Activated T-helper 17 cell treated with anti-CD3 and anti-CD28 coated beads, Interleukin-2, amount 50 U/mL, for 72 hours (primary cell): ENCODE data around the gene CRTC1. TPM values are rescaled to one million over a fixed set of nuclear protein-coding genes. Genes with fewer than 3 reads are reported as not detected.
"Not testable (repeated sequence)": the region's sequence is repeated elsewhere in the genome, so short reads cannot be mapped to it uniquely, and the experiment has no call there.

ENCODE experiments used
- ATAC-seq: fragments of 150-1000 bp; cut with Tn5 transposase; replicated peaks from 2 replicates; pipeline ENCODE4 v1.10.0; 2021; ENCODE audit warnings: mild to moderate bottlenecking, moderate library complexity
- H3K27ac Mint-ChIP-seq: one replicate; pipeline ENCODE4 v1.8.0; 2022; ENCODE audit warnings: mixed read lengths
- H3K27me3 Mint-ChIP-seq: one replicate; pipeline ENCODE4 v1.8.0; 2022; ENCODE audit warnings: mixed read lengths
- H3K36me3 Mint-ChIP-seq: one replicate; pipeline ENCODE4 v1.8.0; 2022; ENCODE audit warnings: low read depth, mild to moderate bottlenecking, mixed read lengths
- H3K4me1 Mint-ChIP-seq: one replicate; pipeline ENCODE4 v1.8.0; 2022; ENCODE audit warnings: mixed read lengths
- H3K4me3 Mint-ChIP-seq: one replicate; pipeline ENCODE4 v1.8.0; 2022; ENCODE audit warnings: mild to moderate bottlenecking, mixed read lengths
- H3K9me3 Mint-ChIP-seq: one replicate; pipeline ENCODE4 v1.8.0; 2022; ENCODE audit warnings: mixed read lengths
- total RNA-seq, 2 donors: library from RNA; stranded (reverse); gene quantifications; one replicate each; pipeline ENCODE4 v1.2.3, GENCODE V29; 2022

The CRTC1 gene
- total RNA-seq, 2 donors from 2014 or later, result 7.8 to 13.6 TPM

DNA sequence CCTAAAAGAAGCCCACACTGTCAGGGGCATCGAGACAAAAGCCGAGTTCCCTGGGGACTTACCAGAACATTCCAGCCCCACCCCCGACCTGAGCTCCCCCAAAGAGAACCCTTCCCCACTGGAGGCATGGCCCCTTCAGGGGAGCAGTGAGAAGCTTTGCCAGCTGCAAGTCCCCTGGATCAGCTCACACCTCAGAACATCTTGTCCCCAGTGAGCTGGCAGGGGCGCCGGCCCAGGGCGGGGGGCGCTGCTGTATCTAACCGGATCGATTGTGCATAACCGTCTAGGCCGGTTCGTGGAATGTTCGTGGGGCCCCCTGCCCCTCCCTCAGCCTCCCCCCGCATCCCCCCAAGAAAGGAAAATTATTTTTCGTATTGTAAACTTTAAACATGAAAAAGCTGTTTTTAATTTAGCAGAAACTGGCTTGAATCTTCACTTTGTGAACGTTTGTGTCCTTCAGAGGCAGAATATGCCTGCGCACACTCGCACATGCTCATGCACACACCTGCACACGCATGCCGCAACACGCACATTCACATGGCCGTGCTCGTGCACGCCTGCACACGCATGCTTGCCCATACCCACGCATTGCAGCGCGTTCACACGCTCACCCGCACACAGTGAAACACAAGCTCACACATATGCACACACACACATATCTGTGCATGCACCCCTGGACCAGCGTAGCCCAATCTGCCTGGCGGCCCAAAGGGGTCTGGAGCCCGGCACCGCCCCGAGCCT lies 12.0 kb upstream of the CRTC1 start:
- no peaks in the 10 kb centered on the region for H3K9me3 Mint-ChIP-seq
- H3K36me3 Mint-ChIP-seq, result peaks cover 18% of the 10 kb centered on the region
- H3K27me3 Mint-ChIP-seq, result no peaks in the 10 kb centered on the region
- no peak overlapping the region for H3K27ac Mint-ChIP-seq
- ATAC-seq, result no peak
- H3K4me3 Mint-ChIP-seq, result no peak overlapping the region
- H3K4me1 Mint-ChIP-seq, result no peaks in the 10 kb centered on the region

GRCh38 chr19:18672044-18672451 lies 11.4 kb upstream of the CRTC1 start:
- Mint-ChIP-seq H3K4me1 (no peaks in the 10 kb centered on the region), H3K27me3 (no peaks in the 10 kb centered on the region), H3K9me3 (no peaks in the 10 kb centered on the region), H3K36me3 (peaks cover 18% of the 10 kb centered on the region), H3K27ac (no peak overlapping the region), H3K4me3 (no peak overlapping the region)
- no peak for ATAC-seq

GRCh38 chr19:18672606-18673337 lies 10.7 kb upstream of the CRTC1 start:
- no peak overlapping the region for H3K4me3 Mint-ChIP-seq
- H3K27me3 Mint-ChIP-seq, result no peaks in the 10 kb centered on the region
- H3K9me3 Mint-ChIP-seq, result no peaks in the 10 kb centered on the region

GRCh38 chr19:18674616-18675015 lies 8.9 kb upstream of the CRTC1 start:
- no peak overlapping the region for H3K27ac Mint-ChIP-seq
- ATAC-seq, result no peak
- H3K9me3 Mint-ChIP-seq, result no peaks in the 10 kb centered on the region
- H3K36me3 Mint-ChIP-seq, result peaks cover 8% of the 10 kb centered on the region
- peaks cover 4% of the 10 kb centered on the region for H3K27me3 Mint-ChIP-seq
- H3K4me3 Mint-ChIP-seq, result no peak overlapping the region
- no peaks in the 10 kb centered on the region for H3K4me1 Mint-ChIP-seq

More at GRCh38 chr19:18672606-18673337, 10.7 kb upstream of the CRTC1 start:
- Mint-ChIP-seq H3K4me1 (no peaks in the 10 kb centered on the region), H3K36me3 (peaks cover 12% of the 10 kb centered on the region), H3K27ac (no peak overlapping the region)
- ATAC-seq, result no peak

- H3K27me3 Mint-ChIP-seq, result peaks cover 4% of the 10 kb centered on the region
- no peaks in the 10 kb centered on the region for H3K9me3 Mint-ChIP-seq
- no peaks in the 10 kb centered on the region for H3K36me3 Mint-ChIP-seq
- no peak for ATAC-seq
- H3K27ac Mint-ChIP-seq, result no peak overlapping the region
- no peaks in the 10 kb centered on the region for H3K4me1 Mint-ChIP-seq
- no peak overlapping the region for H3K4me3 Mint-ChIP-seq
Measured at GRCh38 chr19:18675779-18676178, 7.7 kb upstream of the CRTC1 start.

DNA sequence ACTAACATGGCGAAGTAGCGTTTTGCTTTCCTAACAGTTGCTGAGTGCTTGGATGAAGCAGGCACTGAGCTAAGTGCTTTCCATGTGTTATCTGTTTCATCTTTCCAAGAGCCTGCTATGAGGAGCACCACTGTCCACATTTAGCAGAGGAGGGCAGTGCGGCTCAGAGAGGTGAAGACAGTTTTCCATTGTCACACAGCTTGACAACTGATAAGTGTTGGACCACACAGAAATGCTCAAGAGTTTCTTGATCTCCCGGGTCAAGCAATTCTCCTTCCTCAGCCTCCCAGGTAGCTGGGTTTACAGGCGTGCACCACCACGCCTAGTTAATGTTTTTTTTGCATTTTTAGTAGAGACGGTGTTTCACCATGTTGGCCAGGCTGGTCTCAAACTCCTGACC lies 6.8 kb upstream of the CRTC1 start:
- Mint-ChIP-seq H3K4me3 (no peak overlapping the region), H3K27ac (no peak overlapping the region), H3K4me1 (no peaks in the 10 kb centered on the region), H3K9me3 (no peaks in the 10 kb centered on the region), H3K27me3 (peaks cover 4% of the 10 kb centered on the region), H3K36me3 (no peaks in the 10 kb centered on the region)
- no peak for ATAC-seq

- no peak for ATAC-seq
- Mint-ChIP-seq H3K27me3 (peaks cover 4% of the 10 kb centered on the region), H3K27ac (no peak overlapping the region), H3K36me3 (no peaks in the 10 kb centered on the region), H3K4me1 (no peaks in the 10 kb centered on the region), H3K4me3 (no peak overlapping the region), H3K9me3 (no peaks in the 10 kb centered on the region)
Measured at GRCh38 chr19:18677156-18677555, 6.3 kb upstream of the CRTC1 start.

DNA sequence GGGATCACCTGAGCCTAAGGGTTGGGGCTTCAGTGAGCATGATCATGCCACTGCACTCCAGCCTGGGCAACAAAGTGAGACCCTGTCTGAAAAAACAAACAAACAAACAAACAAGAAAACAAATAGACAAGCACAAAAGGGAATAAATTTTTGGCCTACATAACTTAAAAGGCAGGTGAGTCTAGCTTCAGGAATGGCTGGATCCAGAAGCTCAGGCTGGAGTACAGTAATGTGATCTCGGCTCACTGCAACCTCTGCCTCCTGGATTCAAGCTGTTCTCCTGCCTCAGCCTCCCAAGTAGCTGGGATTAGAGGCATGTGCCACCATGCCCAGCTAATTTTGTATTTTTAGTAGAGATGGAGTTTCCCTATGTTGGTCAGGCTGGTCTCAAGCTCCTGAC lies 3.3 kb upstream of the CRTC1 start:
- ATAC-seq, H3K27ac Mint-ChIP-seq, H3K27me3 Mint-ChIP-seq, H3K36me3 Mint-ChIP-seq, H3K4me3 Mint-ChIP-seq, H3K9me3 Mint-ChIP-seq, H3K4me1 Mint-ChIP-seq: not testable (repeated sequence)

DNA sequence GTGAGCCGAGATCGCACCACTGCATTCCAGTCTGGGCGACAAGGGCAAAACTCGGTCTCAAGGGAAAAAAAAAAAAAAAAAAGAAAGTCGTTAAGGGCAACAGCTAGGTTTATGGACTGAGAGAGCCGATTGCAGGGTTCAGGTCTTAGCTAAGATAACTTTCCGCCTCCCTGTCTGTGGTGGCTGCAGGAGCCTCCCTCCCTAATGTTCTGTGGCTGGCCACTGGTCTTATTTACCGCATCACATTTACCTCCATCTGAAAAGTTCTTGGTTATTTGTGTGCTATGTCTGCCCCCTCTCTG lies 722 bp upstream of the CRTC1 start:
- H3K4me1 Mint-ChIP-seq, result peaks cover 5% of the 10 kb centered on the region
- peaks cover 4% of the 10 kb centered on the region for H3K27me3 Mint-ChIP-seq
- H3K27ac Mint-ChIP-seq, result peak overlapping the region; percentile 87
- H3K4me3 Mint-ChIP-seq, result peak overlapping the region; percentile 91
- H3K9me3 Mint-ChIP-seq, result no peaks in the 10 kb centered on the region
- no peaks in the 10 kb centered on the region for H3K36me3 Mint-ChIP-seq
- no peak for ATAC-seq

DNA sequence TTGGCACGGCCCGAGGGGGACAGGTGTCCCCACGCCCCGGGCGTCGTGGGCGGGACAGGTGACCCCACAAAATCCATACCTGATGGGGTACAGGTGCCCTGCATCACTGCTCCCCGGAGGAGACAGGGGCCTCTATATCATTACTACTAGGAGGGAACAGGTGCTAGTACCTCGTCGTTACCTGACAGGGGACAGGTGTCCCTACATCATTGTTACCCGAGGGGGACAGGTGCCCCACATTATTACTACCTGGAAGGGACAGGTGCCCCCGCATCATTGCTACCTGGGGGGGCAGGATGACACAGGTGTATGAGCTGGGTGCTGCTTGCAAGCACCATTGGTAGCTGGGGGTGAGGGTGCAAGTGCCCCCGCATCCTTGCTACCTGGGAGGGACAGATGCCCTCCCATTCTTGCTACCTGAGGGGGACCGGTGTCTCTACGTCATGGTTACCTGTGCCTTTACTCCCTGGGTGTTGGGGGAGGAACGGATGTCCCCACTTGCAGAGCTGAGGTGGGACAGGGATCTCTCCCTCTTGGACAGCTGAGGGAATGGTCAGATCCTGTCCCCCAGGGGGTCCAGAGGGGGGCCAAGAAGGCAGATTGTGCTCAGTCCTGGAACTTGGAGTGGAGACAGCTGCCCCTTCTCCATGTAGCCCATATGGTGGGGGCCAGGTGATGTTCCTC lies 620 bp downstream of the CRTC1 start:
- no peaks in the 10 kb centered on the region for H3K9me3 Mint-ChIP-seq
- H3K27me3 Mint-ChIP-seq, result no peaks in the 10 kb centered on the region
- peaks cover 5% of the 10 kb centered on the region for H3K4me1 Mint-ChIP-seq
- H3K36me3 Mint-ChIP-seq, result no peaks in the 10 kb centered on the region
- H3K4me3 Mint-ChIP-seq, result peak overlapping the region; percentile 91
- ATAC-seq, result no peak
- H3K27ac Mint-ChIP-seq, result peak overlapping the region; percentile 87

GRCh38 chr19:18684642-18684993 lies 1.1 kb downstream of the CRTC1 start:
- H3K9me3 Mint-ChIP-seq, result no peaks in the 10 kb centered on the region
- peaks cover 7% of the 10 kb centered on the region for H3K4me1 Mint-ChIP-seq
- H3K27me3 Mint-ChIP-seq, result no peaks in the 10 kb centered on the region
- H3K4me3 Mint-ChIP-seq, result peak overlapping the region; percentile 91
- H3K27ac Mint-ChIP-seq, result no peak overlapping the region
- no peaks in the 10 kb centered on the region for H3K36me3 Mint-ChIP-seq
- ATAC-seq, result no peak

DNA sequence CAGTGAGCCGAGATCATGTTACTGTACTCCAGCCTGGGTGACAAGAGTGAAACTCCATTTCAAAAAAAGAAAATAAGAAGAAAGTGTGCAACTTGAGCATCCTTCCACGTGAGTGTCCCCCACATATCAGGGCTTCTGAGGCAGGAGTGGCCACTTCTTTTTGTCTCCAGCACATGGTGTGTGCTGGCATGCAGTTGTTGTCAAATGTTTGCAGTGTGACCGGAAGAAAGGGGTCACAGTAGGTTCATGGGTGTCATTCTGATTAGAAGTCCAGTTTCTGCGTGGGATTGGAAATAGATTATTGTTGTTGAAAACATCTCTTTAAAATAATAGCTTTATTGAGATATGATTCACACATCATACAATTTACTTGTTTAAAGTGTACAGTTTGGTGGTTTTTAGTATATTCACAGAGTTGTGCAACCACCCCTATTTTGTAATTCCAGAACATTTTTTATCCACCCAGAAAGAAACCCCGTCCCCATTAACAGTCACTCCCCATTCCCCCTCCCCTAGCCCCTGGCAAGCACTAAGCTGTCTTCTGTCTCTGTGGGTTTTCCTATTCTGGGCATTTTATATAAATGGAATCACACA lies 2.2 kb downstream of the CRTC1 start:
- H3K4me1 Mint-ChIP-seq, result peaks cover 10% of the 10 kb centered on the region
- no peaks in the 10 kb centered on the region for H3K9me3 Mint-ChIP-seq
- H3K27ac Mint-ChIP-seq, result no peak overlapping the region
- no peak overlapping the region for H3K4me3 Mint-ChIP-seq
- no peaks in the 10 kb centered on the region for H3K27me3 Mint-ChIP-seq
- no peak for ATAC-seq
- no peaks in the 10 kb centered on the region for H3K36me3 Mint-ChIP-seq

DNA sequence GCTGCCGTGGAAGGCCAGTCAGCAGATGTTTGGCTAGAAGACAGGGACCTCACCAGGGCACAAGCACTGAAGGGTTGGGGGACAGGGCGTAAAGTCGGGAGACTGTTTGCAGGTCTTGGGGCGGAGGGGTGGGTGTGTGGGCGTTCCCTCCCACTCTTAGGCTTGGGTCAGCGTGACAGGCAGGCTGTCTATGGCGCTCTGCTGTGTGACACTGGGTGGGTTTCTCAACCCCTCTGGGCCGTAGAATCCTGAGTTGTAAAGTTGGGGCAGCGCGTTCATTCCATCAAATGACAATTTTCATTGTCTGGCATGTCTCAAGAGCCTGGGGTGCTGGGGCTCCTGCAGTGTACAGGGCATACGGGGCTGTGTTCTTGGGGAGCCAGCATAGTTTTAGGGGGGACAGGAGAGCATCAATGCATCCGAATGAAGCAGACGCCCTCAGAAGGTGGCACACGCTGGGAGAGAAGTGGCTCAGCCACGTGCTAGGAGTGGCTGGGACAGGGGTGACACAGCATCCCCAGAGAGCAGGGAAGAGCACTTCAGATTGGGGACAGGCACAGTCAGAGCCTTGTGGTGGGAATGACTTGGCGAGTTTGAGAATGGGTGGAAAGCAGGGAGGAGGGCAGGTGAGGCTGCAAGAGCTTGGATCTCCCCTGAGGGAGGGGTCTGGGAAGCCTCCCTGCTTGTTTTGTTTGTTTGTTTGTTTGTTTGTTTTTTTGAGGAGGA lies 4.4 kb downstream of the CRTC1 start:
- no peaks in the 10 kb centered on the region for H3K27me3 Mint-ChIP-seq

DNA sequence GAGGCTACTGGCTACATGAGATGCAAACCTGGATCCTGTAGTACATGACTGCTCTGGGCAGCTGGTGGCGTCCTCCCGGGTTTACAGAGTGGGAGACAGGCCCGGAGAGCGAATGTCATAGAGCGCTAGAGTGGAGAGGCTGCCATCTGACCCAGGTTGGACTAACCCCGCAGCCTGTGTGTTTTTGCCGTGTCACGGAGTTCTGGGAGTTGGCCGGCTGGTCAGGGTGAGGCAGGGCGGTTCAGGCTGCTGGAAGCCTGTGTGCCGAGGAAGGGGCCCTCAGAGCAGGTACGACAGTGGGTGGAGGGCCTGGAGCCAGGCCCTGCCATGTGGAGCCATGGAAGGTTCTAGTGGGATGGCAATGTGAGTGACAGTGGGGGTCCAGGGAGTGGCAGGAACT lies 12.5 kb downstream of the CRTC1 start:
- H3K9me3 Mint-ChIP-seq, result no peaks in the 10 kb centered on the region
- H3K36me3 Mint-ChIP-seq, result no peaks in the 10 kb centered on the region
- no peaks in the 10 kb centered on the region for H3K27me3 Mint-ChIP-seq
- no peak overlapping the region for H3K4me3 Mint-ChIP-seq
- H3K4me1 Mint-ChIP-seq, result peaks cover 13% of the 10 kb centered on the region
- no peak for ATAC-seq
- H3K27ac Mint-ChIP-seq, result no peak overlapping the region

More for the DNA sequence above, 4.4 kb downstream of the CRTC1 start:
- H3K4me3 Mint-ChIP-seq, result no peak overlapping the region
- no peaks in the 10 kb centered on the region for H3K36me3 Mint-ChIP-seq
- no peak for ATAC-seq
- no peaks in the 10 kb centered on the region for H3K9me3 Mint-ChIP-seq
- H3K27ac Mint-ChIP-seq, result no peak overlapping the region
- H3K4me1 Mint-ChIP-seq, result peaks cover 8% of the 10 kb centered on the region
